ENCODE data around the gene HDAC9.

The HDAC9 gene

GRCh38 chr7:18689551-18689950 lies 194.0 kb downstream of the HDAC9 start:
- H3K4me1 ChIP-seq = peaks cover 9% of the 10 kb centered on the region
- TF ChIP-seq CTCF (IDR thresholded peaks at IDR 0.05; ENCODE audit: low read depth, low read length) = no peak
- no peak for DNase-seq
- no peaks in the 10 kb centered on the region for H3K9me3 ChIP-seq
- no peak overlapping the region for H3K4me3 ChIP-seq (ENCODE audit: low read depth, low read length)
- no peaks in the 10 kb centered on the region for H3K27me3 ChIP-seq
- no peaks in the 10 kb centered on the region for H3K36me3 ChIP-seq

- TF ChIP-seq CTCF (IDR thresholded peaks at IDR 0.05; ENCODE audit: low read depth, low read length) = peak; percentile 94
- Histone ChIP-seq H3K4me3 (ENCODE audit: low read depth, low read length) (no peak overlapping the region), H3K27me3 (no peaks in the 10 kb centered on the region), H3K9me3 (no peaks in the 10 kb centered on the region), H3K4me1 (peaks cover 36% of the 10 kb centered on the region), H3K36me3 (no peaks in the 10 kb centered on the region)
- DNase-seq = peak; percentile 58
Measured at GRCh38 chr7:18693406-18693805, 197.9 kb downstream of the HDAC9 start.

GRCh38 chr7:18693816-18694215 lies 198.3 kb downstream of the HDAC9 start:
- no peak for DNase-seq
- Histone ChIP-seq H3K4me3 (ENCODE audit: low read depth, low read length) (no peak overlapping the region), H3K36me3 (no peaks in the 10 kb centered on the region), H3K9me3 (no peaks in the 10 kb centered on the region), H3K27me3 (no peaks in the 10 kb centered on the region), H3K4me1 (peaks cover 40% of the 10 kb centered on the region)
- no peak for TF ChIP-seq CTCF (IDR thresholded peaks at IDR 0.05; ENCODE audit: low read depth, low read length)

- Histone ChIP-seq H3K27me3 (no peaks in the 10 kb centered on the region), H3K4me3 (ENCODE audit: low read depth, low read length) (0 out of 2 replicates have a peak overlapping the region, but pooled peaks have one; percentile 1), H3K9me3 (no peaks in the 10 kb centered on the region), H3K4me1 (peaks cover 45% of the 10 kb centered on the region), H3K36me3 (no peaks in the 10 kb centered on the region)
- TF ChIP-seq CTCF (IDR thresholded peaks at IDR 0.05; ENCODE audit: low read depth, low read length) = no peak
- peak; percentile 61 for DNase-seq
Measured at GRCh38 chr7:18694484-18694883, 198.9 kb downstream of the HDAC9 start.

- Histone ChIP-seq H3K4me3 (ENCODE audit: low read depth, low read length) (no peak overlapping the region), H3K27me3 (no peaks in the 10 kb centered on the region), H3K4me1 (peaks cover 47% of the 10 kb centered on the region), H3K9me3 (no peaks in the 10 kb centered on the region), H3K36me3 (no peaks in the 10 kb centered on the region)
- TF ChIP-seq CTCF (IDR thresholded peaks at IDR 0.05; ENCODE audit: low read depth, low read length) = no peak
- no peak for DNase-seq
Measured at GRCh38 chr7:18694911-18695310, 199.4 kb downstream of the HDAC9 start.

GRCh38 chr7:18698258-18698734 lies 202.7 kb downstream of the HDAC9 start:
- Histone ChIP-seq H3K36me3 (no peaks in the 10 kb centered on the region), H3K4me1 (peaks cover 63% of the 10 kb centered on the region)

More at GRCh38 chr7:18698258-18698734, 202.7 kb downstream of the HDAC9 start:
- TF ChIP-seq CTCF (IDR thresholded peaks at IDR 0.05; ENCODE audit: low read depth, low read length) = no peak
- peak; percentile 48 for DNase-seq
- peak overlapping the region; percentile 3; the same call in 1 of the 2 replicates for H3K4me3 ChIP-seq (ENCODE audit: low read depth, low read length)
- no peaks in the 10 kb centered on the region for H3K27me3 ChIP-seq
- H3K9me3 ChIP-seq = no peaks in the 10 kb centered on the region

Data from BE2C (cell line).